IPS-20b (cell line): ENCODE data around the gene MAD2L1.
"Not testable (repeated sequence)": the region's sequence is repeated elsewhere in the genome, so short reads cannot be mapped to it uniquely, and the experiment has no call there.

Experiments used
- H3K27ac ChIP-seq: one replicate; pipeline ENCODE4 v1.5.1; 2013; ENCODE audit warnings: low read length
- H3K27me3 ChIP-seq: 2 replicates; pipeline ENCODE4 v1.6.1; 2013; ENCODE audit warnings: mild to moderate bottlenecking, low read length, inconsistent platforms; ENCODE audit not compliant: insufficient read depth
- H3K36me3 ChIP-seq: 2 replicates; pipeline ENCODE4 v1.6.1; 2013; ENCODE audit warnings: low read depth, mild to moderate bottlenecking, inconsistent platforms, low read length, moderate library complexity; ENCODE audit not compliant: insufficient read depth
- H3K4me1 ChIP-seq: 2 replicates; pipeline ENCODE4 v1.6.1; 2013; ENCODE audit warnings: mild to moderate bottlenecking, control low read depth, inconsistent platforms, low read length, moderate library complexity; ENCODE audit not compliant: insufficient read depth
- H3K4me3 ChIP-seq: 2 replicates; pipeline ENCODE4 v1.5.1; 2013; ENCODE audit warnings: mild to moderate bottlenecking, low read length, inconsistent platforms
- H3K9ac ChIP-seq: 2 replicates; pipeline ENCODE4 v1.6.1; 2013; ENCODE audit warnings: low read depth, mild to moderate bottlenecking, inconsistent platforms, low read length, moderate library complexity
- H3K9me3 ChIP-seq: 2 replicates; pipeline ENCODE4 v1.6.1; 2013; ENCODE audit warnings: mild to moderate bottlenecking, low read depth, low read length, inconsistent platforms; ENCODE audit not compliant: insufficient read depth

The MAD2L1 gene

GRCh38 chr4:120066517-120067340 is at the start of gene MAD2L1:
Gene MAD2L1, minus strand, starts transcription at chr4:120066848. Its CDS starts 114 bp downstream, at chr4:120066734.
- Histone ChIP-seq H3K9me3 (no peaks in the 10 kb centered on the region), H3K4me3 (peak within 1 kb of the TSS; percentile 91), H3K27ac (peak within 1 kb of the TSS; percentile 44), H3K36me3 (peaks cover 39% of the 10 kb centered on the region), H3K9ac (peak within 1 kb of the TSS; percentile 96), H3K27me3 (no peaks in the 10 kb centered on the region), H3K4me1 (peaks cover 24% of the 10 kb centered on the region)

GRCh38 chr4:120111745-120112144 is 45.1 kb upstream of the MAD2L1 start:
- no peak overlapping the region for H3K27ac ChIP-seq
- no peaks in the 10 kb centered on the region for H3K9me3 ChIP-seq
- no peak overlapping the region for H3K4me3 ChIP-seq
- H3K4me1 ChIP-seq = no peaks in the 10 kb centered on the region
- H3K9ac ChIP-seq = no peak overlapping the region
- no peaks in the 10 kb centered on the region for H3K27me3 ChIP-seq
- no peaks in the 10 kb centered on the region for H3K36me3 ChIP-seq

DNA sequence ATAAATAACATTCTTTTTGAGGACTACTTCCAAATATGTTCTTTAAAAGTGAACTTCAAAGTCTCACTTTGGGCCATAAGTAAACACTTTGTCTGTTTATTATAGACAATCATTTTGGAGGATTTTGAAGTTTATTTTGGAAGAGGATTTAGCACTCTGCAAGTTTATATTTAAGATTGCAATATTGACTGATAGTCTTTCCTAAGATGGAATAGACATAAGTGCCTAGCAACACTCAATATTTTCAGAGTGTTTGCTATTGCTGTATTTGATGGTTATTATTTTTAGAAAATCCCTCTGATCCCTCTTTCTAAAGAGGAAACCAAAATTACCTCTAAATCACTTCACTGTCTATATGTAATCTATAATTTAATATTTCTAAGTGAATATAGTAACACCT is 42.8 kb upstream of the MAD2L1 start:
- Histone ChIP-seq H3K27ac (no peak overlapping the region), H3K9me3 (no peaks in the 10 kb centered on the region), H3K4me1 (no peaks in the 10 kb centered on the region), H3K36me3 (no peaks in the 10 kb centered on the region), H3K4me3 (no peak overlapping the region), H3K9ac (no peak overlapping the region), H3K27me3 (no peaks in the 10 kb centered on the region)

- Histone ChIP-seq H3K36me3 (no peaks in the 10 kb centered on the region), H3K27ac (no peak overlapping the region), H3K9ac (no peak overlapping the region), H3K9me3 (no peaks in the 10 kb centered on the region), H3K27me3 (no peaks in the 10 kb centered on the region), H3K4me3 (no peak overlapping the region), H3K4me1 (no peaks in the 10 kb centered on the region)
Measured at GRCh38 chr4:120105472-120105871, 38.8 kb upstream of the MAD2L1 start.

GRCh38 chr4:120096508-120097297 is 30.1 kb upstream of the MAD2L1 start:
- no peak overlapping the region for H3K27ac ChIP-seq
- 0 out of 2 replicates have a peak, but pooled peaks cover 4% of the 10 kb centered on the region for H3K4me1 ChIP-seq
- H3K27me3 ChIP-seq = no peaks in the 10 kb centered on the region
- H3K36me3 ChIP-seq = no peaks in the 10 kb centered on the region
- H3K4me3 ChIP-seq = no peak overlapping the region
- H3K9ac ChIP-seq = no peak overlapping the region
- no peaks in the 10 kb centered on the region for H3K9me3 ChIP-seq

- no peak overlapping the region for H3K9ac ChIP-seq
- peaks cover 9% of the 10 kb centered on the region for H3K9me3 ChIP-seq
- no peaks in the 10 kb centered on the region for H3K27me3 ChIP-seq
- no peak overlapping the region for H3K4me3 ChIP-seq
- no peak overlapping the region for H3K27ac ChIP-seq
- H3K4me1 ChIP-seq = peaks cover 3% of the 10 kb centered on the region; the same call in 1 of the 2 replicates
- H3K36me3 ChIP-seq = no peaks in the 10 kb centered on the region
Measured at GRCh38 chr4:120088507-120088906, 21.9 kb upstream of the MAD2L1 start.

DNA sequence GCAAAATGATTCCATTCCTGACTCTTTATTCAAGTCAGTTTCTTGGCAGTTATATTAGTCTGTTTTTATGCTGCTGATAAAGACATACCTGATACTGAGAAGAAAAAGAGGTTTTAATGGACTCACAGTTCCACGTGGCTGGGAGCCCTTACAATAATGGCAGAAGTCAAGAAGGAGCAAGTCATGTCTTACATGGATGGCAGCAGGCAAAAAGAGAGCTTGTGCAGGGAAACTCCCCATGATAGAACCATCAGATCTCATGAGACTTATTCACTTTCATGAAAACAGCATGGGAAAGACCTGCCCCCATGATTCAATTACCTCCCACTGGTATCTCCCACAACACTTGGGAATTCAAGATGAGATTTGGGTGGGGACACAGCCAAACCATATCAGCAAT is 21.4 kb upstream of the MAD2L1 start:
- not testable (repeated sequence) for H3K27me3 ChIP-seq, H3K4me3 ChIP-seq, H3K9me3 ChIP-seq, H3K9ac ChIP-seq, H3K36me3 ChIP-seq, H3K4me1 ChIP-seq, H3K27ac ChIP-seq

DNA sequence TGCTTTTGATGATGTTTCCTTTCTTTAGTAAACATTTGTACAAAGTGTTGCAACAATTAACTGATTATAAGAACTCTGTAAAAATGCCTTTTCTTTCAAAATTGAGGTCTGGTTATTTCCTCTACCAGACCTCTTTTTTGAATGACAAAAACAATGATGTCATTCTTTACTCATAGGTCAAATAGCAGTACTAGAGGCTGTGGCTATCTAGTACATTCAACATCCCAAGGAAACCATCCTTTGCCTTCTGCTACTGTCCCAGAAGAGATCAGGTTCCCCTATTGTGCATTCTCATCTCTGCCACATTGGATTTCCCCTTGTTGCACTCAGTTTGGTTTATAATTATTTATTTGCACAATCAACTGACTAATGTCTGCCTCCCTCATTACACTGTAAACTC is 19.1 kb upstream of the MAD2L1 start:
- Histone ChIP-seq H3K4me3 (no peak overlapping the region), H3K9ac (no peak overlapping the region), H3K36me3 (no peaks in the 10 kb centered on the region), H3K27ac (no peak overlapping the region), H3K27me3 (no peaks in the 10 kb centered on the region), H3K9me3 (peaks cover 9% of the 10 kb centered on the region), H3K4me1 (peaks cover 17% of the 10 kb centered on the region)

- no peak overlapping the region for H3K4me3 ChIP-seq
- no peaks in the 10 kb centered on the region for H3K36me3 ChIP-seq
- H3K27me3 ChIP-seq = no peaks in the 10 kb centered on the region
- H3K9ac ChIP-seq = no peak overlapping the region
- H3K27ac ChIP-seq = no peak overlapping the region
- peaks cover 9% of the 10 kb centered on the region for H3K9me3 ChIP-seq
- peaks cover 17% of the 10 kb centered on the region for H3K4me1 ChIP-seq
Measured at GRCh38 chr4:120084327-120084726, 17.7 kb upstream of the MAD2L1 start.

- no peak overlapping the region for H3K9ac ChIP-seq
- peaks cover 17% of the 10 kb centered on the region for H3K4me1 ChIP-seq
- H3K9me3 ChIP-seq = peaks cover 4% of the 10 kb centered on the region; the same call in 1 of the 2 replicates
- no peaks in the 10 kb centered on the region for H3K27me3 ChIP-seq
- no peak overlapping the region for H3K27ac ChIP-seq
- H3K36me3 ChIP-seq = no peaks in the 10 kb centered on the region
- no peak overlapping the region for H3K4me3 ChIP-seq
Measured at GRCh38 chr4:120083152-120083551, 16.5 kb upstream of the MAD2L1 start.

GRCh38 chr4:120082251-120082650 is 15.6 kb upstream of the MAD2L1 start:
- Histone ChIP-seq H3K9ac (no peak overlapping the region), H3K27ac (no peak overlapping the region), H3K9me3 (no peaks in the 10 kb centered on the region), H3K27me3 (no peaks in the 10 kb centered on the region), H3K36me3 (no peaks in the 10 kb centered on the region), H3K4me1 (peaks cover 17% of the 10 kb centered on the region), H3K4me3 (peak overlapping the region; percentile 13; the same call in 1 of the 2 replicates)

GRCh38 chr4:120081726-120082125 is 15.1 kb upstream of the MAD2L1 start:
- Histone ChIP-seq H3K9ac (no peak overlapping the region), H3K27ac (no peak overlapping the region), H3K4me1 (peaks cover 17% of the 10 kb centered on the region)

More at GRCh38 chr4:120081726-120082125, 15.1 kb upstream of the MAD2L1 start:
- H3K4me3 ChIP-seq = no peak overlapping the region
- no peaks in the 10 kb centered on the region for H3K9me3 ChIP-seq
- no peaks in the 10 kb centered on the region for H3K36me3 ChIP-seq
- H3K27me3 ChIP-seq = no peaks in the 10 kb centered on the region
